Nephron (organoid): ENCODE results near the gene UBE2A.

Source experiments
- H3K27ac Mint-ChIP-seq, 3 experiments: 2 replicates each; pipeline ENCODE4 v1.8.0; 2020; ENCODE audit warnings: mixed read lengths in 3 of 3, mild to moderate bottlenecking in 2 of 3, moderate library complexity in 1 of 3
- H3K27me3 Mint-ChIP-seq: 2 replicates; pipeline ENCODE4 v1.8.0; 2021; ENCODE audit warnings: low read depth, mild to moderate bottlenecking, moderate library complexity, mixed read lengths
- H3K36me3 Mint-ChIP-seq: 2 replicates; pipeline ENCODE4 v1.8.0; 2020; ENCODE audit warnings: low read depth, mixed read lengths
- H3K4me1 Mint-ChIP-seq: 2 replicates; pipeline ENCODE4 v1.8.0; 2020; ENCODE audit warnings: mixed read lengths
- H3K4me3 Mint-ChIP-seq, 3 experiments: 2 replicates each; pipeline ENCODE4 v1.8.0; 2020; ENCODE audit warnings: mild to moderate bottlenecking in 3 of 3, mixed read lengths in 3 of 3, moderate library complexity in 2 of 3
- H3K9me3 Mint-ChIP-seq: 2 replicates; pipeline ENCODE4 v1.8.0; 2020; ENCODE audit warnings: mixed read lengths
- CTCF ChIP-seq, 3 experiments: fragments of 200-600 bp; sonication (generic); IDR thresholded peaks; one replicate each; pipeline ENCODE4 v1.5.0; 2021; ENCODE audit warnings: antibody characterized with exemption in 3 of 3; ENCODE audit not compliant: unreplicated experiment in 3 of 3

The UBE2A gene

GRCh38 chrX:119573840-119574393, 446 bp upstream of the UBE2A start:
- H3K4me1 Mint-ChIP-seq = peaks cover 10% of the 10 kb centered on the region
- no peak for TF ChIP-seq CTCF (IDR thresholded peaks at IDR 0.05; ENCODE audit: unreplicated experiment in 3 of 3)
- peak overlapping the region; percentile 83 to 91 (median 88) for H3K27ac Mint-ChIP-seq
- H3K27me3 Mint-ChIP-seq = no peaks in the 10 kb centered on the region
- peak overlapping the region; percentile 84 to 90 (median 90) for H3K4me3 Mint-ChIP-seq
- H3K9me3 Mint-ChIP-seq = peaks cover 15% of the 10 kb centered on the region
- no peaks in the 10 kb centered on the region for H3K36me3 Mint-ChIP-seq

DNA sequence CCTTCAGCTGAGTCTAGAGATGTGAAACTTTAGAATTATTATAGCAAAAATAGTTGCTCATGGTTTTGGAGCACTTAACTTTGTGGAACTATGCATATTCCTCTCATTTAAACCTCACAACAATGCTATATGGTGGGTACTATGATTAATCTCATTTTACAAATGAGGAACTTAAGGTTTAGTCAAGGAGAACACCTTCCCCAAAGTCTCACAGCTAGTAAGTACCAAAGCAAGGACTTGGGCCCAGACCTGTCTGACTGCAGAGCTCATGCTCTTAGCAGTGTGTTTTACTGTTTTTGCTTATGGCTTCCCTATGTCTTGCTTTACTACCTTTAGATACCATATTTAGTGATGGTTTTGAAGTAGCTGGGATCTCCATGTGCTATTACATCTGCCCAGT, 5.1 kb downstream of the UBE2A start:
- Mint-ChIP-seq H3K27ac (no peak overlapping the region), H3K27me3 (no peaks in the 10 kb centered on the region), H3K4me3 (no peak overlapping the region), H3K9me3 (no peaks in the 10 kb centered on the region), H3K4me1 (no peaks in the 10 kb centered on the region), H3K36me3 (no peaks in the 10 kb centered on the region)
- TF ChIP-seq CTCF (IDR thresholded peaks at IDR 0.05; ENCODE audit: unreplicated experiment in 3 of 3) = no peak

GRCh38 chrX:119583431-119584059, 9.2 kb downstream of the UBE2A start:
- H3K36me3 Mint-ChIP-seq = no peaks in the 10 kb centered on the region
- no peak overlapping the region for H3K4me3 Mint-ChIP-seq
- no peak for TF ChIP-seq CTCF (IDR thresholded peaks at IDR 0.05; ENCODE audit: unreplicated experiment in 3 of 3)
- H3K4me1 Mint-ChIP-seq = no peaks in the 10 kb centered on the region
- H3K9me3 Mint-ChIP-seq = no peaks in the 10 kb centered on the region
- no peak overlapping the region for H3K27ac Mint-ChIP-seq
- H3K27me3 Mint-ChIP-seq = no peaks in the 10 kb centered on the region

- H3K4me1 Mint-ChIP-seq = no peaks in the 10 kb centered on the region
- H3K4me3 Mint-ChIP-seq = no peak overlapping the region
- TF ChIP-seq CTCF (IDR thresholded peaks at IDR 0.05; ENCODE audit: unreplicated experiment in 3 of 3) = no peak
- peaks cover 31% of the 10 kb centered on the region for H3K36me3 Mint-ChIP-seq
- no peaks in the 10 kb centered on the region for H3K9me3 Mint-ChIP-seq
- no peak overlapping the region for H3K27ac Mint-ChIP-seq
- no peaks in the 10 kb centered on the region for H3K27me3 Mint-ChIP-seq
Measured at GRCh38 chrX:119589810-119590209, 15.4 kb downstream of the UBE2A start.

DNA sequence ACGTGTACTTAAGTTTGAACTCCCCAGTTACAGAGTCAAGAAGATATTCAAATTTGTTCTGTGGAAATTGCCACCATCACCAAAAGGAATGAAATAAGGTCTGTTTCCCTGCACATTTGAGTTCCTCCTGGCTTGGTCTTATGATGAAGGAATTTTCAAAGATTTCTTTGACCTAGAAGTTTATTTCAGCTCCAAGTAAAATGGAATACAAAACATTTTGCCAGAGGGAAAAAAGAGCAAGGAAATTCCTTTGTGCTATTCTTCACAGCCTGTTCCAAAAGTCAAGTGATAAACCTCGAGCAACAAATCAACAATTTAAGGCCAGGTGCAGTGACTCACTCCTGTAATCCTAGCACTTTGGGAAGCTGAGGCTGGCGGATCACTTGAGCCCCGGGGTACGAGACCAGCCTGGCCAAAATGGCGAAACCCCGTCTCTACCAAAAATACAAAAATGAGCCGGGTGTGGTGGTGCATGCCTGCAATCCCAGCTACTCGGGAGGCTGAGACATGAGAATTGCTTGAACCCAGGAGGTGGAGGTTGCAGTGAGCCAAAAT, 28.4 kb downstream of the UBE2A start:
- Mint-ChIP-seq H3K36me3 (peaks cover 10% of the 10 kb centered on the region), H3K4me3 (no peak overlapping the region), H3K27me3 (no peaks in the 10 kb centered on the region), H3K9me3 (peaks cover 3% of the 10 kb centered on the region), H3K4me1 (peaks cover 14% of the 10 kb centered on the region), H3K27ac (no peak overlapping the region)
- no peak for TF ChIP-seq CTCF (IDR thresholded peaks at IDR 0.05; ENCODE audit: unreplicated experiment in 3 of 3)
